GDM1 (cell line): ENCODE results near the gene PPP1R14D.
A peak's percentile ranks its signal among the peaks of the same experiment; 100 is the strongest.

Experiments used
- DNase-seq: peaks from one replicate; lab custom pipeline; 2025; lab: John Stamatoyannopoulos, UW

PPP1R14D gene

GRCh38 chr15:40782609-40783227 is 45.8 kb downstream of the PPP1R14D start:
- DNase-seq, result peak; percentile 52

DNA sequence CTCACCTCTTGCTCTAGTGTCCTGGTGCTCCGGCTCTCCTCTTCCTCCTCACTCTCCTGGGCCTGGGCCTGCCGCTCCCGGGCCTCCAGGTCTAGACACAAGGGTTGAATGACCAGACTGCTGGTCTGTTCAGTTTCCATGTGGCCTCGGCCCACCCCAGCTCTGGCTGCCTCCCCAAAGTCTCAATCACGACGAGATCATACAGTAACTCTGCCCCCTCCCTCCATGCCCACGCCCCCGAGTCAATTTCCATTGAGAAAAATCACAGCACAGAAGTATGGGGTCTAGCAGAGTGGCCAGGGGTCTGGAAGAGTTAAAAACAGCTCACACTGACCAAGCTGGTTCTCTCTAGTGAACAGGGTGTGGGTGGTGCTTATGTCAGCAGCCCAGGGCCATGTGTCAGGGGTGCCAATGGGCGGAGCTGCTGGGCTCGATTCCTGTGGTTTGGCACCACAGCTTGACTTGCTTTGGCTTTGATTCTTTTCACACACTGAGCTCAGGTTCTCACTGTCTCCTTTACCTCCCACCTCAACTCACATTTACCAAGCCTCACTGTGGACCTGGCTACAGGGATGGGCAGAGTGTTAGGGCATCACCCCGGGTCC is 51.9 kb downstream of the PPP1R14D start:
- DNase-seq, result no peak

DNA sequence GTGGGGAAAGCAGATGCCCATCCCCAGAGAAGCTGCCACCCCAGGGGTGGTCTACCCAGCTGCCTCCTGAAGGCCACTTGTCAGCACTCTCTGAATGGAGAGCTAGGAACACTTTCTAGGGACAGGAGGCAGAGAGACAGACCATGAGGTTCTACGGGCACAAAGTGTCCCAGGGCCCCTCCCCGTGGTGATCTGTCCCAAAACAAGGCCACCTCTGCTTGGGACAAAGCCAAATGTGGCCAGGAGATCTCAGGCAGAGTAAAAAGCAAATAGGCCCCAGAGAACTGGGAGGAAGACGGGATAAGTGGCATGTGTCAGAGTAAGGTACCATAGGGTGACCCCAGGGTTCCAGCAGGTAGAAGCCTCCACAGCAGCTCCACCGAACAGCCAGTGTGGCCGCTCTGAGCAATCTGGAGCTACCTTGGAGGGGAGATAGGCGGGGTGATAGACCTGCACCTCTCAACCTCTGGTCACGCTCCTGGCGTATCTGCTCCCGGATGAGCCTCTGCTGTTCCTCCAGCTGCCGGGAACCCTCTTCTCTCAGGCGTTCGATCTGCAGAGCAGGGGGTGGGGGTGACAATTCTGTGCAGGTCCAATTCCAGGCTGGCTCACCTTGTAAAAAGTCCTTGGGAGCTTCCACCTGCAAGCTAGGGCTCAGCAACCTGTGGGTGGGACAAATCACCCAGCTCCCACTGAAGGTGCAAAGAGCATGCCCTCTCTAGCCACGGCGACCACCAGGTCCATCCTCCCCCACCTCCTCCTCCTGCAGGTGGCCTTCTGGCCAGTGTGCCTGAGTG is 52.6 kb downstream of the PPP1R14D start:
- no peak for DNase-seq

DNA sequence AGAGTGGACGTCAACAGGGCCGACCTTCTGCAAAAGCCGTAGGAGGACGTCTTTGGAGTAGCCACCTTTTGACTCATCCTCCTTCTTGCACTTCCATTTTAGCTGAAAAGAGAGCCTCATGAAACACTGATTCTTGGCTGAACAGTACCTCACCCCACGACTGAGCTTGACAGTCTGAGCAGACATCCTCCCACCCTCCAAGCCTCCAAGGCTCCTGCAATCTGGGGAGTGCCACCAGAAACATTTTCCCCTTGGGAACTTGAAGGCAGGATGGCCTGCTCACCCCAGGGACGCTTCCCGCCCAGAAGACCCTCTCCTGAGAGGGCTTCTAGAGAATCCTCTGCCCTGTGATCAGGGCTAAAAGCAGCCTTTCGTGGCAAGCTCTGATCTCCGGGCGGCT is 53.5 kb downstream of the PPP1R14D start:
- DNase-seq, result no peak

- DNase-seq, result no peak
Measured at GRCh38 chr15:40773902-40774301, 54.6 kb downstream of the PPP1R14D start.

- DNase-seq, result no peak
Measured at GRCh38 chr15:40773496-40773895, 55.0 kb downstream of the PPP1R14D start.

DNA sequence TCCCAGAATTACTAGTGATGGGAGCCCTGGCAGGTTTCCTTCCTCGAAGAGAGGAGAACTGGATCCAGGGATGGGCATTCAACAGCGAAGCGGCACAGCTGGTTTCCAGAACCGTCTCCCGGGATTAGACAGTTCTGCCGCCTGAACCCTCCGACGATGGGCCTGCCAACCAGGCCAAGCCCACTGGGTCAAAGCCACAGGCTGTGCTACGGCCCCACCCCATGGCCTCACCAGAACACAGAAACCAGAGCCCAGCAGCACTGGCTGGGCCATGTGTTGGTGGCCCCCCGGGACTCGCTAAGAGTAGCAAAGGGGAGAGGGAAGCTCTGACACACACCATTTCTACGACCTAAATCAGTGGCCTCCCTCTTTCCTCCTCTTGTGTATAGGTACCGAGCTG is 56.5 kb downstream of the PPP1R14D start:
- DNase-seq, result no peak

DNA sequence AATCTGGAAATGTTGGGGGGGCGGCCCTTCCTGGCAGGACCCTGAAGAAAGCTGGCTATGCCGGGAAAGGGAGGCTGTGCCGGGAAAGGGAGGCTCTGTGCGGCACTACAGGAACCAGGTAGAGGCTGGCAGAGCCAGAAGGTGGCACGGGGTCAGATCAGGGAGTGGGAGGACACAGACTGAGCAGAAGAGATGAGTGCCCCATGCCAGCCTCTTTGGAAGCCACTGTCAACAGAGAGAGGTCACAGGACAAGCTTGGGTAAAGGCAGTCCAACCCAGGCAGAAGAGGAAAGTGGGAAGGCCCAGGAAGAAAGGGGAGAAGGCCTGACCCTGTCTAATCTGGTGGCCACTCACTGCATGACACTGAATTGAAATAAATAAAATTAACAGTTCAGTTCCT is 57.3 kb downstream of the PPP1R14D start:
- DNase-seq, result no peak

DNA sequence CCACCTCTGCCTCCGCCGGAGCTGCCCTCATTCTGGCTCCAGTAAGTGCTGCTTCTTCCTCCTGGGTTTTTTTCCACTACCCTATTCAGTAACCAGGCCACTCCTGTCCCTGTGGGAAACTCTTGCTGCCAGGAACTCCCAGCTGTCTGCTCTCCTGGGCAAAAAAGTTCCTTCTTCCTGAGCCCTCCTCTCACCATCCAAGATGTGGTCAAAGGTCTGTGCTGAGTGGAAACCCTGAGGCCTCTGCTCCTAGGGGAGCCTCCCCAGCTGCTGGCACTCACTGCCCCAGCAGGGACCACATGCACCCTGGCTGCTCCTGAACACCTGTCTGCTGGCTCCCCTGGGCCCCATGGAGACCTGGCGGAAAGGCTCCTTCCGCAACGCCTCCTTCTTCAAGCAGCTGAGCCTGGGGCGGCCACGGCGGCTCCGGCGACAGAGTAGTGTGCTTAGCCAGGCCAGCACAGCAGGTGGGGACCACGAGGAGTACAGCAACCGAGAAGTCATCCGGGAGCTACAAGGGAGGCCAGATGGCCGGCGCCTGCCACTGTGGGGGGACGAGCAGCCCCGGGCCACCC is 58.3 kb downstream of the PPP1R14D start:
- DNase-seq, result no peak

DNA sequence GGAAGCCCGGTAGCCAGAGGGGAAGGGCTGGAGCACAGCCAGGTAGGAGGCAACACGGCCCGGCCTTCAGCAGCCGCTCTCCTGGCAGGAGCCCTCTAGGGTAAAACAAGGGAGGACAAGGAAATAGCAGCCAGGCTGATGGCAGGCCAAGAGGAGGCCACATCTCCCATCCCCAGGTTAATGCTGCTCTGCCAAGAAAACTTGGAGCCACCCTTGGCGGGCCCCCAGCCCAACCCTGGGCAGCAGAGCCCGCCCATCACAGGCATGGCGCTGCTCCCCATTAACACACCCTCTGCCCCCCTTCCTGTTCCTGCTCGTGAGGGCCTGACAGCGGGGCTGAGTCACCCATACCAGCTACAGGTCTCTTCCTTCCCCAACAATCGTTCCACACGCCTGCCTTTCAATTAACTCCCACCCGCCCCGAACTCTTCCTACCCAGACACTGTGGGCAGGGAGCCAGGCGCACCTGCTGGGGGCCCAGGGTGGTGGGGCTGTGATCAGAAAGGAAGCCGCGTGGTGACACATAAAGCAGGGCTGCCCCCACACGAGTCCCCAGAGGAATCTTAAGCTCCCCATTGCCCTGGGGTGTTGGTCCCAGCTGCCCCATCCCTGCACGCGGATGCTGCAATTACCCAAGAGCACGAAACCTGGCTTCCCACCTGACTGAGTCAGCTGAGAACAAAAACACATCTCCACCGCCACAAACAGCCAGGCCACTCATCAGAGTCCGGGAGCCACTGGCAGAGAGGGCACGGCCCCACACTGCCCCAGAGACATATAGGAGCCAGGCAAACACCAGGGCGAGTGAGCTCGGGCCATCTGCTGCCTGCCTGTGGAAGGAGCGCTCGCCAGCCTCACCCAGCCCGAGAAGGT is 59.0 kb downstream of the PPP1R14D start, which contains the start of gene C15orf62:
Gene C15orf62, plus strand, starts transcription at position 707 of the 873 bp plus-strand sequence. CDS start 516 bp downstream, outside the sequence.
- peak; percentile 53 for DNase-seq

GRCh38 chr15:40768521-40769273 is 59.8 kb downstream of the PPP1R14D start:
- no peak for DNase-seq

DNA sequence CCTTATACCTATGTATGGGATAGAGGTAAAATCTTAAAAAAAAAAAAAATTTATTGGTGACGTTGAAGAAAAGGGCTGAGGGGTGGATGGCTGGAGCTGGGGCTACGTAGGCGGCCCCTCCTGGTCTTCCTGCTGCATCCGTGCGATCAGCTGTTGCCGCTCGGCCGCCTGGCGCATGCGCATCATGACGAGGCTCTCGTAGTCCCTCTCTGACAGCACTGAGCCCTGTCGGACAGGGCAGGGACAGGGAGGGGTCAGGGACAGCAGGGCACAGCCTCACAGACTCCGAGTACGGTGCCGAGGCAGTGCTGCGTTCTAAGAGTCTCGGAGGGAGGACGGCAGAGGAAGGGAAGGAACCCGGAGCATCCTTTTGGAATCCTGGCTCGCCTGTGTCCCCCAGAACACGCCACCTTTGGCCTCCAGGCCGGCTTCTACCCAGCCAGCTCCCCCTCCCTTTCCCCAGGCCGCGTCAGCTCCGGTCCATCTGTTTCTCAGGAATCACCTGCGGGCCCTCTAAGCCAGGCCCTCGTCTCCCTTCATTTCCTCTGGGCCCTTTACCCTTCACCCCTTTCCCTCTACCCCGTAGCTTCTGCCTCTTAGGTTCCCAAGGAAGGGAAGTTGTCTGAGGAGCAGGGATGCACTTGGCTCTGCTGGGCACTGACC is 60.5 kb downstream of the PPP1R14D start:
- no peak for DNase-seq

- no peak for DNase-seq
Measured at GRCh38 chr15:40766906-40767837, 61.3 kb downstream of the PPP1R14D start.

DNA sequence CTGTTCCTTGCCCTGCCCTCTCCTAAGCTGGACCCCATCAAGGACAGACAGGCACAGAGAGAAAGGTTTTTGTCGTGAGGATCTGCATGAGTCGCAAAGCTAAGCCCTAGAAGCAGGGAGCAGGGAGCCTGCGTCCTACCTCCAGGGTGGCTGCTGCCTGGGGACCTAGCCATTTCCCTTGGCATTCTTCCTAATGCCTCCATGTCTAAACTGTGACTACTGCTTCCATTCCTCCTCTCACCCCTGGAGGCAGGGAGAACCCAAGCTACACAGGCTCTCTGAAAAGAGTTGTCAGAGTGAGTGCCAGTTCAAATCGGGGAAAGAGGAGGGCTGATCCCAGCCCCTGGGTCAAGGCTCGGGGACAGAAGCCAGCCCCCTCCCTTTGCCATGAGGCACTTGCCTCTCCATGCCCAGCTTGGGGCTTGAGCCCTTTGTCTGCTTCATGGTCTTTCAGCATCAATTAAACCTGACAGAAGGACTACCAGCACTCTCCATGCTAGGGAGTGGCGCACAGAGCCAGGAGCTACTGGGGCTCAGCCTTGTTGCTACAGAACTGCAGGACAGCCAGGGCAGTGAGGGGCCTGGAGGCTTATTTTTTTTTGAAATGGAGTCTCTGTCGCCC is 62.2 kb downstream of the PPP1R14D start:
- no peak for DNase-seq
